NCI-H187 treated with DMSO at 0.1 percent for 48 hours (cell line): ENCODE results near the gene ASB13.

Experiments
- DNase-seq: peaks from one replicate; lab custom pipeline; 2025; lab: John Stamatoyannopoulos, UW

The ASB13 gene

GRCh38 chr10:5589011-5589660, 77.3 kb downstream of the ASB13 start:
- DNase-seq, result no peak
